Measurements from ENCODE around the gene AGT.
A peak's percentile ranks its signal among the peaks of the same experiment; 100 is the strongest.
"Not testable (repeated sequence)": the region's sequence is repeated elsewhere in the genome, so short reads cannot be mapped to it uniquely, and the experiment has no call there.

AGT gene

DNA sequence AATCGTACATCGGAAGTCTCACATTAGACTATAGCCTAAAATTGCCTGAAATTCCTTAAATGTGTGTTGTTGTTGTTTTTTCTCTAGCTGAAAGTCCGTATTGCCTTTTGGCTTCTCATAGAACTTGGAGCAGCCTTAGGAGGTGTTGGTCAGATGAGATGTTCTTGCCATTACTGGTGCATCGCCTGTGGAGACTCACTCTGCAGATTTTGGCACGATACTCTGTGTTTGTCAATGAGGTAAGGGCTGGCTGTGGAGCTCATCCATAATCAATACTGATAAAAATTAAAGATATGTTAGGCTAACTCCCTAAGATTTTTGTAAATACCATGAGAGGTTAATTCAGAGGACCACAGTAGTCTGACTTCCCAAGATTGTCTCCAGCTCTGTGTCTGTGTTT, 28.9 kb downstream of the AGT start:
- DNase-seq: no peak

DNA sequence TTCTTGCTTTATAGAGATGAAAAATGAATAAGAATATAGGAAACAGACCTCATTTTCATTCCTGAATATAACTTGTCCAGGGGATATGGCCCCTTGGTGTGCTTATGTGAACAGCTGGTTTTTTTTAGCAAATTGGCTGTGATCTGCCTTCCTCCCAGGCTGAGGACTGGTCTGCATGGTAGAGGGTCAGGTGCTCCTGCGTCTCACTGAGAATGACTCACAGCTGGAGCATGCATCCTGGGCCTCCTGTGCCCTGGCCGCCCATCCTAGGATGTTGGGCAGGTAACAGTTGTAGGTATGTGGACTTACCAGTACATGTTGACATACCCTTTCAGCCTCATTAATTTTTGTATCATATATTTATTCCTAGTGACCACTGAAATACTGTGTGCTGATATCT, 29.8 kb downstream of the AGT start:
- no peak for DNase-seq

DNA sequence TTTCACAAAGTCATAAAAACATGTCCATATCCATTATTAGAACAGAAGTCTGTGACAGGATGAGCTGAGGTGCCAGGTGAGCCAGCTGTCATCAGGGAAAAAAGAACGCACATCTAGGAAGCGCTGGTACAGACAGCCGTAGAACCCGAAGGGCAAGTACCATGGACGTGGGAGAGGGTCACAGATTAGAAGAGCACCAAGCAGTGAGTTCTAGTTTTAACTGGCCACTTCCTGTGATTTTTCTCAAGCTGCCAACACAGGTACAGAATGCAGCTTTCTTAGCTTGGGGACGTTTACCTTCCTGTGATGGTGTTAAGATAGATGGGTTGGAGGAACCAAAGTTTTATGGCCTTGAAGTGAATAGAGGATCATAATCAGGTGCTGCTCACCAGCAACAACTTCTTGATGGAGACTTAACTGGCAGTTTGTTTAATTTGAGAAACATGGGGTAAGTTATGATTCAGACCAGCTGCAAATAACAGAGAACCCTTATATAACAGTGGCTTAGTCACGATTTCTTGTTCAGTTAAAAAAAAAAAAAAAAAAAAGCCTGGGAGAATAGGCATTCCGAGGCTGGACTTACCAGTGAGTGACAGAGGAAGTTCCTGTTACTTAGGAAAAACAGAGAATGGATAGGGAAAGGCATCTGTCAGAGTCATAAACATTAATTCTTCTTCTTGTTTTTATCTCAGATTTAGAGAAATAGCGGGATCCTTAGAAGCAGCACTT, 30.9 kb downstream of the AGT start:
- DNase-seq: no peak

DNA sequence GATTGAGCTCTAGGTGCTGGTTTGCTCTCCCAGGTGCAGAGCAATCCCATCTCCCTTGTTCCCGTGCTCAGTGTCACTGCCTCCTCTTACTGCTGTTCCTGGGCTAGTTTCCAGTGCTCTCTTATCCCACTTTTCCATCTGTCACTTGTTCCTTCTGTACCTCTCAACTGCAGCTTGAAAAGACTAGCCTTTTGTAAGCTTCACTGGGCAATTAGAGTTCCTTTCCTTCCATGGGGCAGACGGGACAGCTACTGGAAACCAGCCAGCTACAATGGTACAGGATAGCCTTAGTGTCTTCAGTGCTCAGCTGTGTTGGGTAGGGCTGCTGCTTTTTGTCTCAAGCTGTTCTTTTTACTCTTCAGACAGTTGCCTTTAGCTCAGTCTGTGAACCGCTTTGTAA, 31.6 kb downstream of the AGT start:
- peak; percentile 72 for DNase-seq

DNA sequence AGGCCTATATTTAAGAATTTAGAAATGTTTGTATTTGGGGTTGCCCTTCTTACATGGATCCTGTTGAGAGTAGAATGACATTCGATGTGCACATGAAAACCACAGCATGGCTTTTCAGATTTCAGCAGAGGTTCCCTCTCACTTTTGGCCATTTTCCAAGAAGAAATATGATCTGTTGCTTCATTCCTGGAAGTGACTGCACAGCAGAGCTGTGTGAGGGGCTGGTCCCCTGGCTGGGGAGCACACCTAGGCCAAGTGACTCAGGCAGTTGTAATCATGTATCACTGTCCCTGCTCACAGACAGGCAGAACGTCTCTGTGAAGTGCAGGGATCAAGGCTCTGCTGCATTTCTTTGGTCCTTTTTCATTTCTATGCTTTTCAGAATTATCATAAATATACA, 32.3 kb downstream of the AGT start:
- DNase-seq: peak; percentile 91

DNA sequence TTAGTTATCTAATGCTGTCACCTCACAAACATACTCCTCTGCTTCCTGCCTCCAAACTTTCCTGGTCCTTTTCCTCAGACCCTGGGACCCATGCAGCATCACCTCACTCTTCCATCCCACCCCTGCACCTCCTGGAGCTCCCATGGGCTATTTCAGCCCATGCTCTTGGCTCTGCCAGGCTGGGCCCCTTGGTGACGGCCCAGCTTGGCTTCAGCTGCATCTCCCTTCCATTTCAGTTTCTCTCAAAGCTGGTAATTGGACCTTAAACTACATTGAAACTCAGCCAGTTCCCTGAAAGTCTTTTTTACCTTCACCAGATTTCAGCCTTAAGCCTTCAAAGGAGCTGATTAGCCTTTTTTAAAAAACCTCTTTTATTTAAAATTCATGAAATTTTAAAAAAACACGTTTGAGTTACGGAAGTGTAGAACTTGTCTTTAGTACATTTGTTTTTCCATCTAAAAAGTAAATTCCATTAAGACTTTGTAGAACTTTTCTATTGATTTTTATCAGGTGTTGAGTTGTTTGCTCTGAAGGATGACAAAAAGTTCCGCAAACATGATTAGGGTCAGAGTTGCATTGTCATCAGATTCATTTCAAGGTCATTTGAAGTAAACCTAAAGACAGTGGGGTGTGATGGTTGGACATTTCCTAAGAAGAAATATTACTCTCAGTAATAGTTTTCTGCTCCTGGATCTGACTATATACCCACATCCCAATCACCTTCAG, 33.5 kb downstream of the AGT start:
- DNase-seq: no peak

DNA sequence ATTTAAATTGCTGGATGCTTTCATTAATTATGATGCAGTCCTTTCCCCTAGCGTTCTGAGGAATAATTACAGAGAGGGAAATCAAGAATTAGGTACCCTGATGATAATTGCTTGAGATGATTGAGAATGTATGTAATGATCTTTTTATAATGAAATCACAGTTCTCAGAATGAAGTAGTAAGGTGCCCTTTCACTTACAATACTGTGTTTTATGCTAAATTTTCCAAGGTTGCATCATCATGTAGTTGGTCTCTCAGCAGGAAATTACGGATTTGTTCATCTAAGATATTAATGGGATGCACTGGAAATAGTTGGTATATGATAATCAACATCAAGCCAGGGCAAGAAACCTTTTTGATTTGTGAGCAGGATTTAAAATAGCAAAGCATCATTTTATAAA, 34.1 kb downstream of the AGT start:
- DNase-seq: no peak

DNA sequence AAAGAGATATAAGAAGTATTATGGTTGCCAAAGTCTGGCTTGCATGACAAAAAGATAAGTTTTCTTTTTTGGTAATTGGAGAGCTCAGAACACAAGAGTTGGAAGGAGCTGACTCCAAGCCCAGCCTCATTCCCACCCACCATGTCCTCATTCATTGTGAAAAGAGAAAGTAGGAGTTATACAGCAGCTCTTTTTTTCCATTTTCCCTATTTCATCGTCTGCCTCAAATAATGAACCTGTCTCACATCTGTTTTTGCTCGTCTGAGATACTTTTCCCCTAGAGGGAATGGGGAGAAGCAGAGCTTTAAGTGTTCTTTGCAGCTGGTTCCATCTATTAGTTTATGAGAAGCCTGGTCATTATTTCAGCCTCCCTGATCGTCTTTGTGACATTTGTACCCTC, 34.7 kb downstream of the AGT start:
- DNase-seq: no peak

DNA sequence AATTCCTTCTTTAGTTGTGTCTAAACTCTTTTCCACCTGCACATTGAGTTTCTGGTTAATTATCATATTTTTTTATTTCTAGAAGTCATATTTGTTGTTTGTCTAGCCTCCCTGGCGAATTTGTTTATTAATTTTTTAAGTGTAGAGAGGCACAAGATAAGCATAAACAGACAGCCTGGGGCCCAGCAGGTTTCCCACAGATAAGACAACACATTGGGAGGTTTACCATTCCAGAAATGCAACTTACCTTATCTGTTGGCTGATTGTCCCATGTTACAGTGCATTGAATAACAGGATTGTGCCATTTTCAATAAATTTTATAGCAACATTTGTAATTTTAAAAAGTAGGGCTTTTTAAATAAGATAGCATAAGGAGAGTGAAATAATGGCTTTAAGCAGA, 36.7 kb downstream of the AGT start:
- no peak for DNase-seq

DNA sequence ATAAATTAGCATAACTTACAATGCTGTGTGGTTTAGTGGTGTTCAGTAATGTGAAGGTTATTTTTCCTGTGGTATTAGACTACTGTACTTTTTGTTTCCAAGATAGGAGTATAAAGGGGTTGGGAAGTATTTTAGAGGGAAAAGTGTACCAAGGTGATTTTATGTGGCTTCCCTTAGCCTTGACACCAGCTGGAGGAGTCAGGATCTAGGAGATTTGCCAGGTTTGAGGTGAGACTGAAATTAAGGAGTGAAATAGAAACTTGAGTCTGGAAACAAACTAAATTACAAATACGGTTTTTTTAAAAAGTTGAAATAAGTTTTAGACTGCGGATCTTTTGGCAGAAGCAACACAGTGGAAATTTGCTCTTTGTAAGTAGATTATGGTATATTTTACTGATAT, 39.3 kb downstream of the AGT start:
- no peak for DNase-seq

DNA sequence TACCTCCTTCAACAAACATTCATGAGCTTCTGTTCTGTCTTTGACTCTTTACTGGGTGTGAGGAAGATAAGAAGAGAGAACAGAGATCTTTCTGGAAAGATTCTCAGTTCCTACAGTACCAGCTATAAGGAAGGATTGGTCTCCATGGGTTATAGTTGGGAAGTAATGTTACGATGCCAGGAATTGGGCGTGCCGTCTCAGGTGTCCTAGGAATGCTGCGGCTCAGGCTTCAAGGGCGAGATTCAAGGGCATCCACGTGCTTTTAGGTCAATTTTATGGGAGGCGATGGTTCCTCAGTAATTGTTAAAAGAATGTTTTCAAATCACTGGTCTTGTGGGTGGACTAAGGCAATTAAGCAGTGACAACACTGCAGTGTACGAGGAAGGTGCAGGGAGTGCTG, 44.4 kb downstream of the AGT start:
- DNase-seq: no peak

DNA sequence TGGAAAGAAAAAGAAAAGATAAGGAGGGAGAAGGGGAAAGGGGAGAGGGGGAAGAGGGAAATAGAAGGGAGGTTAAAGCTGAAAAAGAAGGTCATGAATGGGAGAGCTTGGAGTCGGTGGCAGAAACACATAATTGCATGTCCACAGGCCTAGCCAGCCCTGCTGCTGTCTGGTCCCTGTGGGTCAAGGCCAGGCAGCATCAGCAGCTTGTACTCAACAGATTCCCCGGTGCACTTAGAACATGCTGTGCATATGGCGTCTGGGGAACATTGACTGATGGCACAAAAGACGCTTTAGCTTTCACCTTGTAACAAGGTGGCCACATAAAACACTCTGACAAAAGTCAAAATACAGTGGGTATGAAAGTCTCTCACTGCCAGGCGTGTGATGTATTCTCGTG, 45.7 kb downstream of the AGT start:
- DNase-seq: no peak

DNA sequence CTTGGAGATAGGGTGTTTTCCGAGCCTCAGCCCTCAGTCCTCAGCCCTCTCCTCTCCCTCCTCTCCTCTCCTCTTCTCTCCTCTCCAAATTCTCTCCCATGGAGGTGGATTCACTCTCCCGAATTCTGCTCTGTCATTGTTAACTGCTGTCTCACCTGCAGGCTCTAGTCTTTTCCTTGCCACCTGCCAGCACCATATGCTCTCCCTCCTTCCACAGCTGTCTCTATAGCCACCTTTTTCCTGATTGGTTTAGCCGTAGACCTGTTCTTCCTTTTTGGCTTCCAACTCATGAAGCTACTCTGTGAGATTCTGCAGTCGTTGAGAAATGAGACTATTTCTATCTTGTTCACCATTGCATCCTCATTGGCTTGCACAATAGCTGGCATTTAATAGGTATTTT, 51.9 kb downstream of the AGT start:
- DNase-seq: no peak

DNA sequence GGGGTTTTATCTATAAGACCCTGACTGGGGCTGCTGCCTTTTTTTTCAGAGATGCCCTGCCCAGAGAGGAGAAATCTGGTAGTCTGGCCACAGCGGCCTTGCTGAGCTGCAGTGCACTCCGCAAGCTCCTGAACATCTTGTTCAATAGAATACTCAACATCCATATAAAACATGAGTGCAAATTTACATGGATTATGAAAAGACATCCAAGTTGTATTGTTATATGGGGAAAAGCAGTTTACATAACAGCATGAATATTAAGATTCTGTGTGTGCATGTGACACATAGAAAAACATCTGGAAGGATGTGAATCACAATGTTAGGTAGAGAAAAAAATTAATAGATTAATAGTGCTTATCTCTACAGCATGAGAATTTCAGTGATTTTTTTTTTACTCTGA, 55.2 kb downstream of the AGT start:
- no peak for DNase-seq

DNA sequence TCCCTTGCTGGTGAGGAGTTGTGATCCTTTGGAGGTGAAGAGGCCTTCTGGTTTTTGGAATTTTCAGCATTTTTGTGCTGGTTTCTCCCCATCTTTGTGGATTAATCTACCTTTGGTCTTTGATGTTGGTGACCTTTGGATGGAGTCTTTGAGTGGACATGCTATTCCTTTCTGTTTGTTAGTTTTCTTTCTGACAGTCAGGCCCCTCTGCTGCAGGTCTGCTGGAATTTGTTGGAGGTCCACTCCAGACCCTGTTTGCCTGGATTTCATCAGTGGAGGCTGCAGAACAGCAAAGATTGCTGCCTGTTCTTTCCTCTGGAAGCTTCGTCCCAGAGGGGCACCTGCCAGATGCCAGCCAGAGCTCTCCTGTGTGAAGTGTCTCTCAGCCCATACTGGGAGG, 55.8 kb downstream of the AGT start:
- DNase-seq: not testable (repeated sequence)

DNA sequence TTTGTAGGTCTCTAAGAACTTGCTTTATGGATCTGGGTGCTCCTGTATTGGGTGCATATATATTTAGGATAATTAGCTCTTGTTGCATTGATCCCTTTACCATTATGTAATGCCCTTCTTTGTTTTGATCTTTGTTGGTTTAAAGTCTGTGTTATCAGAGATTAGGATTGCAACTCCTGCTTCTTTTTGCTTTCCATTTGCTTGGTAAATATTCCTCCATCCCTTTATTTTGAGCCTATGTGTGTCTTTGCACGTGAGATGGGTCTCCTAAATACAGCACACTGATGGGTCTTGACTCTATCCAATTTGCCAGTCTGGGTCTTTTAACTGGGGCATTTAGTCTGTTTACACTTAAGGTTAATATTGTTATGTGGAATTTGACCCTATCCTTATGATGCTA, 57.2 kb downstream of the AGT start:
- DNase-seq: not testable (repeated sequence)
